Thyroid gland (tissue), 4 donors: Measurements from ENCODE around the gene PPP1CC. TPM values are rescaled to one million over a fixed set of nuclear protein-coding genes. Genes with fewer than 3 reads are reported as not detected.

Experiments used
- DNase-seq, 2 donors: peaks; one replicate each; pipeline ENCODE4 v3.0.0-alpha.2; 2019
- H3K27ac ChIP-seq, 3 donors: fragments of 200-600 bp; sonication (generic); 1 replicate in 2 of 3; 2 replicates in 1 of 3; pipeline ENCODE4 v1.5.1; 2016 to 2019; ENCODE audit warnings: mild to moderate bottlenecking in 1 of 3, moderate library complexity in 1 of 3
- H3K27me3 ChIP-seq: fragments of 200-600 bp; sonication (generic); one replicate; pipeline ENCODE4 v1.5.1; 2019
- H3K36me3 ChIP-seq, 2 donors: fragments of 200-600 bp; sonication (generic); one replicate each; pipeline ENCODE4 v1.5.1; 2016 to 2019
- H3K4me1 ChIP-seq, 2 donors: fragments of 200-600 bp; sonication (generic); one replicate each; pipeline ENCODE4 v1.5.1; 2017 to 2019
- H3K4me3 ChIP-seq, 3 donors: fragments of 200-600 bp; sonication (generic); replicated peaks in 1 of 3; 1 replicate in 2 of 3; 2 replicates in 1 of 3; pipeline ENCODE4 v1.5.1; 2016; ENCODE audit warnings: mild to moderate bottlenecking in 1 of 3
- H3K9me3 ChIP-seq: fragments of 200-600 bp; sonication (generic); one replicate; pipeline ENCODE4 v1.5.1; 2017
- CTCF ChIP-seq, 6 experiments: fragments of 200-600 bp in 3 of 6; fragments of 450-650 bp in 3 of 6; sonication (generic) in 3 of 6; IDR thresholded peaks; one replicate each; pipeline ENCODE4 v1.5.1; 2016 to 2019; ENCODE audit warnings: antibody characterized with exemption in 6 of 6, mild to moderate bottlenecking in 2 of 6, inconsistent platforms in 1 of 6, moderate library complexity in 1 of 6
- POLR2A ChIP-seq, 2 donors: fragments of 450-650 bp; IDR thresholded peaks; one replicate each; pipeline ENCODE4 v1.6.1; 2017; ENCODE audit warnings: antibody characterized with exemption in 2 of 2, mild to moderate bottlenecking in 2 of 2, moderate library complexity in 1 of 2
- WGBS, 2 donors: methylation state at CpG; one replicate each; pipeline ENCODE4 v1.1.5; 2017; 5-methylcytosine and 5-hydroxymethylcytosine counted together
- intact Hi-C: fragments of 100-400 bp; cut with DNase I; formaldehyde crosslinking; loops from one replicate; pipeline ENCODE4 v1.15.1; 2023
- total RNA-seq, 4 donors: library from RNA; depleted of rRNA; stranded (reverse); fragments of >200 nt; gene quantifications; one replicate each; pipeline ENCODE4 v1.2.3, GENCODE V29; 2016

PPP1CC gene
- total RNA-seq, 4 donors from 2014 or later: 85.3 to 154 (median 118) TPM

GRCh38 chr12:110756611-110757010 is 13.9 kb upstream of the PPP1CC start:
- intact Hi-C loops: no loop called here
- TF ChIP-seq POLR2A (IDR thresholded peaks at IDR 0.05) (no peak), CTCF (IDR thresholded peaks at IDR 0.05) (no peak)
- H3K36me3 ChIP-seq: no peaks in the 10 kb centered on the region
- H3K4me3 ChIP-seq: no peak overlapping the region
- H3K27me3 ChIP-seq: no peaks in the 10 kb centered on the region
- H3K9me3 ChIP-seq: no peaks in the 10 kb centered on the region
- H3K27ac ChIP-seq: no peak overlapping the region
- DNase-seq: no peak
- H3K4me1 ChIP-seq: no peaks in the 10 kb centered on the region
- 92 to 93% methylated on average over 1 of the region's 1 CpG for WGBS, 2 donors

GRCh38 chr12:110754101-110754793 is 11.6 kb upstream of the PPP1CC start:
- no peak overlapping the region for H3K27ac ChIP-seq
- no peaks in the 10 kb centered on the region for H3K36me3 ChIP-seq
- H3K4me1 ChIP-seq: no peaks in the 10 kb centered on the region
- H3K27me3 ChIP-seq: no peaks in the 10 kb centered on the region
- no peaks in the 10 kb centered on the region for H3K9me3 ChIP-seq
- WGBS, 2 donors: 65 to 79% methylated on average over 3 of the region's 3 CpGs
- intact Hi-C loops: no loop called here
- no peak overlapping the region for H3K4me3 ChIP-seq
- TF ChIP-seq CTCF (IDR thresholded peaks at IDR 0.05) (no peak), POLR2A (IDR thresholded peaks at IDR 0.05) (no peak)
- DNase-seq: no peak

- Histone ChIP-seq H3K9me3 (no peaks in the 10 kb centered on the region), H3K4me1 (no peaks in the 10 kb centered on the region), H3K27ac (no peak overlapping the region), H3K4me3 (no peak overlapping the region), H3K36me3 (no peaks in the 10 kb centered on the region), H3K27me3 (no peaks in the 10 kb centered on the region)
- intact Hi-C loops: no loop called here
- no peak for DNase-seq
- WGBS, 2 donors: 88 to 94% methylated on average over 13 of the region's 13 CpGs
- TF ChIP-seq POLR2A (IDR thresholded peaks at IDR 0.05) (no peak), CTCF (IDR thresholded peaks at IDR 0.05) (no peak)
Observed at GRCh38 chr12:110750784-110751461, 8.2 kb upstream of the PPP1CC start.

GRCh38 chr12:110746550-110746949 is 3.9 kb upstream of the PPP1CC start:
- no peaks in the 10 kb centered on the region for H3K36me3 ChIP-seq
- no peaks in the 10 kb centered on the region for H3K9me3 ChIP-seq
- 88 to 91% methylated on average over 6 of the region's 6 CpGs for WGBS, 2 donors
- no peak overlapping the region for H3K27ac ChIP-seq
- TF ChIP-seq POLR2A (IDR thresholded peaks at IDR 0.05) (no peak), CTCF (IDR thresholded peaks at IDR 0.05) (no peak)
- H3K4me3 ChIP-seq: no peak overlapping the region
- intact Hi-C loops: no loop called here
- H3K4me1 ChIP-seq: peaks cover 5 to 6% of the 10 kb centered on the region in 2 donors
- no peak for DNase-seq
- no peaks in the 10 kb centered on the region for H3K27me3 ChIP-seq
